ENCODE data around the gene MTERF4.

The MTERF4 gene

DNA sequence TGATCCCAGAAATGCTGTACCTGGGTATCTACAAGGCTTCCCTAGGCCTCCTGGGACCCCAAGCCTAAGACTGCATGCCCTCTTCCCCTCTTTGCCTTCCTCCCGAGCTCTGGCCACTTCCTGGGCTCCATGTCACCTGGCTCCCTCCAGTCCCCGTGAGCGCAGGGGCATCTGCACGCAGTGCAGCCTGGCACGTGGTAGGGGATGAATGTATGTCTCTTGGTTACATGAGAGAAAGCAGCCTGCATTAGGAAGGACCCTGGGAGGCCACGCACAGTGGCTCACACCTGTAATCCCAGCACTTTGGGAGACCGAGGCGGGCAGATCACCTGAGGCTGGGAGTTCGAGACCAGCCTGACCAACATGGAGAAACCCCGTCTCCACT lies 31.3 kb upstream of the MTERF4 start:
- FAIRE-seq: no peak

DNA sequence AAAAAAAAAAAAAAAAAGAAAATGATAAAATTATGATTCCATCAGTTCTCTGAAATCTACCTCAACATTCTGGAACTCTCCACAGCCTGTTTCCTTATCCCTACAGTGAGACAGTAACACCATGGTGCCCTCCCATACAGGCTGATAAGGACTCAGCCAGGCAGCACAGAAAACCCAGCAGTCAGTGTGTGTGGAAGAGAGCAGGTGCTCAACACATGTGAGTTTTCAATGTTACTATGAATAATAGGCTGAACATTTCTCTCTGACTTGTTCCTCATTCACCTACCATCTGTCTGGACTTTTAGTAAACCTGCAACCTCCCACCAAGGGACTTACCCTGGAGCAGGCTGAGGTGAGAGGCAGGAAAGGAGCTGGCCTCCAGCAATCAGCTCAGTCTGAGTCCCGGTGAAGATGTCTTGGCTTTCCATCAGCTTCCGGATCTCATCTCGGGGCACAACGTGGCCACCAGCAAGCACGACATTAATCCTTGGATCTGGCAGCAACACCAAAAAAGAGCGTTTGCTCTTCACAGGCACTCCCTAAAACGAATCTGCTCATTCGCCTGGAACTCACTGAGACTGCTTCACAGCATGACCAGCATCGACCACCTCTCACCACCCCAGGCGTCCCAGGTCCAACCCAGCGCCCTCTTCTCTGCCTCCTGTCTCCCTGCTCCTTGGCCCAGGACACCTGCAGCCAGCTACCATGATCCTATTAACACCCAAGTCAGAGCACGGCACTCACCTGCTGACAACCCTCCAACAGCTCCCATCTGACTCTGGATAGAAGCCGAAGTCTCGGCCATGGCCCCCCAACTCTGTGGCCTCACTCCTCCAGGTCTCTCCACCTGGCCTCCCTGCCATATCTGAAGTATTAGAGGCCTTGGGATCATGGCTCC lies 30.7 kb upstream of the MTERF4 start:
- FAIRE-seq: no peak

GRCh38 chr2:241131531-241131930 lies 29.4 kb upstream of the MTERF4 start:
- FAIRE-seq: no peak

DNA sequence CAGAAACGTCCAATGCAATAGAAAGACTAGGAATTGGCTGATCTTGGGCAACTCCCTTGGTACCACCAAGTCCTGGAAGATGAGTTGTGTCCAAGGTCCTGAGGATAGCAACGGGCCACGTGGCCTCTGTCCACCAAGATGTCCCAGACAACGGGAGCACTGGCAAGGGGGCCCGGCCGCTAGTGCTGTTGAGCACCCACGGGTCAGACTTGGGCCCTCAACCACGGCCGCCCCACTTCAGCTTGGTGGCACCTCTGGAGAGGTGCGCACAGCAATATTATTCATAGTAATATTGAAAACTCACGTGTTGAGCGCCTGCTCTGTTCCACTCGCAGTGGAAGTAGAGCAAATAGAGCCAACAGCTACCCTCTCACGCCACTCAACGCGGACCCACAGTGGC lies 28.2 kb upstream of the MTERF4 start:
- FAIRE-seq: no peak

DNA sequence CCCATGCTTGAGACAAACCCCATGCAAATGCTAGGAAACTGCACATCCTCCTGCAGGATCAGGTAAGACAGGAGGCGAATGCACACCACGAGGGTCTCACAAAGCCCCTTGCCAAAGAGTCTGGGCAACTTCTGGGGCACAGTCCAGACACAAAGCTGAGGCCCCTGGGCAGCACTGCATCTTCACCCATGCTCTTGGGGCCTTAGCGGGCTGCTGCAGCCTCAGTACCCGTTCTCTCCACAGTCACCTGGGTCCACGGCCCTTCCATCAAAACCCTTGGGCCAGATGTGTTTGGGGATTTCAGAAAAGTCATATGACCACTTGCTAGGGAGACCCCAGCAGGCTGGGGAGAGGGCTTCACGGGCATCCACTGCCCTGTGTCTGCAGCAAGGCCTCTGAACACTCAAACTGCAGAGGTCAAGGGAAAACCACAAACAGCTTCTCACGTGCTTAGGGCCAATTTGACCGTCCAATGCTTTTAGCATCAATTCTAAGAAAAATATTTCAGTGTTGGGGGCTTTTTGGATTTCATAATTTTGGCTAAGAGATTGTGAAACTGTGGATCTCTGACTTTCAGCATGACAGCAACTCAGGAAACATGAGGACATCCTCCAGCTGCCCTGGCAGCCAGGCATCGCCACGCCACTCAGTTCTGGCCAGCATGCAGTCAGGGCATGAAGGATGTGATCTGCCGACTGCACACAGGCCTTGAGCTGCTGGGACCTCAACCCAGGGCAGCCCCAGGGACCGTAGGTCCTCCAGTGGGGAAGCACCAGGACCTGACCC lies 27.2 kb upstream of the MTERF4 start:
- FAIRE-seq: no peak

DNA sequence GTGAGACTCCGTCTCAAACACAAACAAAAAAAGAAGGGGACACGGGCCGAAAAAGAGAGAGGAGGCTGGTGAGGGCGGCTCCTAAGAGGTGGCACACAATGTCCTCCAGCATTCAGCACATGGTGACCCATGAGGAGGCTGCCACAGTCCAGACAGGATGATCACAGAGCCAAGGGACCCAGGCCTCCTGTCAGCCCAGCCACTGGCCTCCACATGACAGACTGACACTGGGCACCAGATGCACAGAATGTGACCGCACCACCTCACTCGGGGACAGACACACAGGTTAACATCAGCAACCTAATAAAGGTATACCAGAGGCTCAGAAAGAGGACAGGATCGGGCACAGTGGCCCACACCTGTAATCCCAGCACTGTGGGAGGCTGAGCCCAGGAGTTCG lies 26.2 kb upstream of the MTERF4 start:
- no peak for FAIRE-seq

DNA sequence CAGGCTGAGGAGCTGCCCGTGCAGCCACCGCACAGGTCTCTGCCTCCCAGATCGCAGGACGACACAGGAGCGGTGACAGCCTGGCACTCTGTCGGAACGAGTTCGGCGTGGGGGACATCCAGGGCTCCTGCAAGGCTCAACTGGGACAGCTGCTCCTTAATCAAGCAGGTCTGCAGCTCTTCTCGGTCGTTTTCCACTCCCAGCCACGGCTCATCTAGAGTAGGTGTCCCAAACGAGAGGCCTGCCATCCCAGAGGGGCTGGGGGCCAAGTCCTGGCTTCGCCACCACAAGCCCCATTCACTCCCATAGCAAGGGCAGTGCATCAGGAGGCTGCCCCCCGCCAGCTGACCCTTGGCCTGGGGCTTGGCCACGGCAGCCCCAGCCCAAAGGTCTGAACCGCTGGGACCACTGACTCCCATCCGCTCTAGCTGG lies 24.7 kb upstream of the MTERF4 start:
- no peak for FAIRE-seq

DNA sequence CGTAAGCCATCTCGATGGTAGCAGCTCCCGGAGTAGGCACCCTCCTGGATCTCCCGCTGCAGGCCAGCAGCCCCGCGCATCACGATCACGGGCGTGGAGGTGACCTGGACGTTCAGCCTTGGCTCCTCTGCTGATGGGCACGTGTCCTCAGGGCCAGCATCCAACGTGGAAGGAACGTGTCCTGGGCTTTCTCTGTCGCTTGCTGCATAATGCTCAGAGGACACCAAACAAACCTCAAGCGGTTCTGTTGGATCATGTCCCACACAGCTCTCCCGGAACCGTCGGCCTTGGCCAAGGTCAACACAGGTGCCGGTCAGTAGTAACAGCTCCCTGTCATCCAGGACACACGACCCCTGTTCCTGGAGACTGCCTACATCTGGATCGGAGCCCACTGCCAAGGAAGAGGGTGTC lies 24.1 kb upstream of the MTERF4 start:
- FAIRE-seq: no peak

DNA sequence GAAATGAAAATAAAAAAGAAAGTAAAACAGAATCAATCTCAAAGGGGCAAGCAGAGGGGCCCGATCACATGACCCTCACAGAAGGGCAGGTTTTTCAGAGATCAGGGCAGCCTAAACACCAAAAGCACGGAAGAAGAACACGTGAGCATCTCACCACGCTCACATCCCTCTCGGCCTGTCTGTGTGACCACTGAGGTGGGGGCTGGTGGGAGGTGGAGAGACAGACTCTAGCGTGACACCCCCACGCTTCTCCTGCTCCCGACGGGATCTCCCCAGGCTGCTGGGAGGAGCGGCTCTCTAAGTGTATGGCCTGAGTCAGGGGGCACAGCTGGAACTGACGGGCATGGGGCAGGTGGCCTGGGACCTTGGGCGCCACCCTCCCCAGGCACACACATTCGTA lies 23.5 kb upstream of the MTERF4 start:
- FAIRE-seq: no peak

GRCh38 chr2:241123816-241124536 lies 21.9 kb upstream of the MTERF4 start:
- no peak for FAIRE-seq

DNA sequence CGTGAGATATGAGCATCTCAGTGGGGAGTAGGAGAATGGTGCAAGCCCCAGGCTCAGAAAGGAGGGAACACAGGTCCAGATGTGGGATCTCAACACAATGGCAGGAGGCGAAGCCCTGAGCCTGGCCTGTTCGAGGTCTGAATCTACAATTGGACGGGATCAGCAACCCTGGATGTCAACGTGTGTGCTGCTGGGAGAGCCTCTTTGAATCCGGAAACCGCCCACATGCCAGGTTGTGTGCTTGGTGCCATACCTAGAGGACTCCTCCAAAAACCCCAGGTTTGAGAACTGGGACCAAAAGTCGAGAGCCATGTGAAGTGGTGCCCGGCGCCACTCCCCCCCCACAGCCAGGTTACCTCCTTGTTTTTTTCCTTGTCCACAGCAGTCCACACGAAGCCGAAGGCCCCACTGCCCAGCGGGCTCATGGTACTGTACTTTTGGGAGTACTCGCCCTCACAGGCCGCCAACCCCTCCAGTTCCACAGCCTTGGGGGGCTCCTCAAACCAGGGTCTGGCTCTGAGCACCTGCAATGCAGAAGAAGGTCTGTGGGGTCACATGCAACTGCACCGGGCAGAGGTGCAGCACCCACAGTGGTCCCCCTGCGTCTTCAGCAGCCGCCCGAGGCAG lies 20.4 kb upstream of the MTERF4 start:
- no peak for FAIRE-seq

DNA sequence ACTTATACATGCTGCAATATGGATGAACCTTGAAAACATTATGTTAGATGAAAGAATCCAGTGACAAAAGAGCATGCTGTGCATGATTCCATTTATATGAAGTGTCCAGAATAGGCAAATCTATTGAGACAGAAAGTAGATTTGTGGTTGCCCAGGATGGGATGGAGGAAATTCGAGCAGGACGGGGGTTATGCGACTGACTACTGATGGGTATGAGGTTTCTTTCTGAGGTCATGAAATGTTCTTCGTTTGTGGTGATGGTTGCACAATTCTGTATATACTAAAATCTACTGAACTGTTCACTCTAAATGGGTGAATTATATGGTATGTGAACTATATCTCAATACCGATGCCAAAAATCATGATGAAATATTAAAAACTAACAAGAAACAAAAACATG lies 18.9 kb upstream of the MTERF4 start:
- no peak for FAIRE-seq

DNA sequence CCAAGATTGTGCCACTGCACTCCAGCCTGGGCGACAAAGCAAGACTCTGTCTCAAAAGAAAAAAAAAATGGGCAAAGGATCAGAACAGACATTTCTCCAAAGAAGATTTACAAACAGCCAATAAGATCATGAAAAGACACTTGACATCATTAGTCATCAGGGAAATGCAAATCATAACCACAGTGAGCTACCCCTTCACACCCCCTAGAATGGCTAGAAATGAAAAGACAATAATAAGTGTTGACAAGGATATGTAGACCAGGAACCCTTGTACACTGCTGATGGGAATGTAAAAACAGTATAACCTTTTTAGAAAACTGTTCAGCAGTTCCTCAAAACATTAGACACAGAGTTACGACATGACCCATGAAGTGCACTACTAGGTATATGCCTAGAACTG lies 18.4 kb upstream of the MTERF4 start:
- FAIRE-seq: no peak

DNA sequence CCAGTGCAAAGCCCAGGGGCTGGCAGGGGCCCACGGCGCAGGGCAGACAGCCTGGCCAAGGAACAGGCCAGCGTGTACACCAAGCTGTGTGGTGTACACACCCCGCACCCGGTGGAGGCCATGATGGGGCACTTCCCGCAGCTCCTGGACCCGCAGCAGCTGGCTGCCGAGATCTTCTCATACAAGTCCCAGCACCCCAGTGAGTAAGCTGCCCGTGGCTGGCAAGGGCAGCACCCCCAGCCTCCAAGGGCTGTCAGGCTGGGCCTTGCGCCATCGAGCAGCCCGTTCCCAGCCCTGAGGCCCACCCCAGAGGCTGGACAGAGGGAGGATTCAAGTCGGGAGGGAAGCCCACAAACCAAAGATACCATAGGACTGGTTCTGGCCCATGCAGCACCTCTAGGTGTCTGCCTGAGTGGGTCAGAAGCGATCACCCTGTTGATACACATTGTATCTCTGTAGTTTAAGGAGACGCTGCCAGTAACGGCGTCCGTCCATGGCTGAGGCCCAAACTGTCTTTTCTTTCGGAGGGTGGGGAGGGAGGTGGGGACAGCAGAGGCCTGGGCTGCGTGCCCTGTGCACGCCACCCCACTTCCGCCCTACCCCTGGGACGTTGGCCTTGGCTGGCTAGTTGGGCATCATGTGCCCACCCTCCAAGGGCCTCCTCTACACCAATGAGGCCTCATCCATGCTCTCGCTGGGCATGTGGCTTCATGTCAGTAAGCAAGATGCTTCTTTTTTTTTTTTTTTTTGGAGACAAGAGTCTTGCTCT lies 16.8 kb upstream of the MTERF4 start:
- FAIRE-seq: no peak

DNA sequence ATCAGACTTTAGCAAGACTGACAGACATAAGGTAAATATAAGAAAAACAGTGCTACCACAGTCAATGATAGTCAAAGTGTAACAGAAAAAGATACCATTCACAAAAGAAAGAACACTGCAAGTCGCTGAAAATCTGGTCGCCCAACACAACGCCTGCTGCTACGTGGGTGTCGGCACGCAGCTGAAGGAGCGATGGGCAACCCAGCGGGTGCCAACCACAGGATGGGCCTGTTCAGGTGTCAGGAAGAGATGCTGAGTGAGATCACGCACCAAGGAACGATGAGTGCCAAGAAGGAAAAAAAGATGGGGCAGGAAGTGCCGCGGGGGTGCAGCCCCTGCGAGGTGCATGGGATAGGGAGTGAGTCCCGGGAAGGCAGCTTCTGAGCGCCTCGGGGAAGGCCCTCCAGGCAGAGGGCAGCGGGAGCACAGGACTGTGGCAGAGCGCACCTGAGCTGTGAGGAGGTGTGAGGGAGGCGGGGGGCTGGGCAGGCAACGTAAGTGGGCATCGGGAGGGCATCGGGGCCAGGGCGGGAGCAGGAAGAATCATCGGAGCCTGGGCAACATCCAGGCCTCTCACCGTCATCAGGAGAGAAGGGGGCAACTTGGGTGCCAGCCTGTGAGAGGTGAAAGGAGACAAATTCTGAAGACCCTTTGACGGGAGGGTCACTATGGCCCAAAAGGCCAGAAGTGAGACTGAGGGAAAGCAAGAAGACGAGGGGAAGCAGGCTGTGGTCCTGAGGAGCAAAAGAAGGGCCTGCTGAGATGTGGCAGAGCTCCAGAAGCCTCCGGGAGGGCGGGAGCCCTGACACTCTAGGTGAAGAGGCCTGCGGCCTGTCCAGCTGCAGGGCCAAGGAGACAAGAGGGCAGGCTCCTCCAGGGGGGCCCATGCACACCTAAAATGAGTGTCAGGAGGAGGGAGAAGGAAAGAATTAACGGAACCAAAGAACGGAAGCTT lies 14.8 kb upstream of the MTERF4 start:
- no peak for FAIRE-seq

GRCh38 chr2:241115361-241115760 lies 13.3 kb upstream of the MTERF4 start:
- no peak for FAIRE-seq

DNA sequence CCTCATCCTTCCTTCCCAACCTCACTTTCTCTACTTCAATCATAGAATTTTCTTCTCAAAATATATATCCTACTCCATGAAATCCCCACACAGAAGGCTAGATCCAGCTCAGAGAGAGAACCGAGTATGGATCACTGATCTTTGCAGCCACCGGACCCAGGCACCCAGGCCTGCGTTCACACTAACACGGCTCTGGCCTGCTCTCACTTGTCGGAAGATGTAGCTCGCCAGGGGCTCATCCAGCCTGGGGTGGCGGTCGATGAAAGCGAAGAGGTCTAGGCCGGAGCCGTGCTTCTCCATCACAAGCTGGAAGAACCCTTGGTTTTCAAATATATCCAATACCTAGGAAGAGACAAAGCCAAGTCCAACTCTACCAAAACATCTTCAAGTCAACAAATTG lies 12.7 kb upstream of the MTERF4 start:
- no peak for FAIRE-seq

DNA sequence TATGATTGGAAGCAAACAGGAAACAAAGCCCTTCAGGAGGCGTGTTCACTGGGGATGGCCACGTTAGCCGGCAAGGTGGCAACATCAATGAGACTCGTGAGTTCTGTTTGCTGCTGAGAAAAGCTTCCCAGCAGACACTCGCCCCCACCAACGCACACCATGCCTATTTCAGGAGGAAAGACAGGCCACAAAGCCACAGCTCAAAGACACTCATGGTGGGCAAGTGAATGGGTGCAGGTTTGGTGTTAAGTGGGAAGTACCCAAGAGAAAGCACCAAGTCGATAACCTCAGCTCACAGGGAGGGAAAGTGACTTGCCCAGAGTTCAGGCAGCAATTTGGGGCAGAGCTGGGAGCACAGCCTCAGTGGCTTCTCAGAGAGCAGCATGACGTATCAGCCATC lies 10.5 kb upstream of the MTERF4 start:
- no peak for FAIRE-seq

DNA sequence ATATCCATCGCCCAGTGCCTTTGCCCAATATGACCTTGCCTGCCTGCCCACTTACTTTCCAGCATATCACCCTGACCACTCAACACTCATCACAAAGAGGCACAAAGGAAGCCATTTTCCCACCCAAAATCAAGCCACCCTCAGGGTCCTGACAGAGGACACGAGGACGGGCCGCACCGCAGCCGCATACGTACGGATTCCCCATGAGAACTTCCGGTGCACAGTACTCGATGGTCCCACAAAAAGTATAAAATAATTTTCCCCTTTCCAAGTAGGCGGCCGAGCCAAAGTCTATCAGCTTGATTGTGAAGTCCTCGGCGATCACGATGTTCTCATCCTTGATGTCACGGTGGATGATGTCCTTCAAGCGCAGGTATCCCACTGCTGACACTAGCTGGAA lies 10.0 kb upstream of the MTERF4 start:
- FAIRE-seq: no peak

DNA sequence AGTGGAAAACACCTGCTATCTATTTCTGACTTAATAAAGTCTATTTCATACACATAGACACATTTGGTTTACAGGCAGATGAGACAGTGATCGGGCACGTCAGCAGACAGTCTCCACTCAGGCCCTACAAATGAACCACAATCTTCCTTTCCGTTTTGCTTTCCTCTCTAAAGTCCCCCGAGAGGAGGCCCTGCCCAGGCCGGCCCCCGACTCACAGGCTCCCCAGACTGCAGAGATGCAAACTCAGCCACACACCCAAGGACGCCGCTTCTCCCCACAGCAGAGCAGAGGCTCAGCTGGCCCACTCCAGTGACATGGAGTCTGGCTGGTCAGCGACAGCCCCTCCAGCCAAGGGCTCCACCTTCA lies 9.3 kb upstream of the MTERF4 start:
- FAIRE-seq: no peak
